CD4-positive, alpha-beta T cell (primary cell): Measurements from ENCODE around the gene DNPH1. TPM values are rescaled to one million over a fixed set of nuclear protein-coding genes. Genes with fewer than 3 reads are reported as not detected.

Source experiments
- ATAC-seq: fragments of 200-7000 bp; cut with Tn5 transposase; one replicate; pipeline ENCODE4 v1.10.0; 2022; ENCODE audit warnings: mild to moderate bottlenecking; ENCODE audit not compliant: poor library complexity
- CTCF ChIA-PET: fragments of 350-600 bp; sonication (Branson Sonifier 250); formaldehyde crosslinking; loops from one replicate; lab custom pipeline; 2021; ENCODE audit warnings: antibody characterized with exemption, inconsistent platforms; lab: Charles Lee
- POLR2A ChIA-PET: fragments of 350-600 bp; sonication (Branson Sonifier 250); formaldehyde crosslinking; loops from one replicate; lab custom pipeline; 2021; ENCODE audit warnings: antibody characterized with exemption, inconsistent platforms; lab: Charles Lee
- DNase-seq, 14 experiments: peaks; one replicate each; pipeline ENCODE4 v3.0.0-alpha.2; 2013 to 2020; ENCODE audit warnings: mixed read lengths in 2 of 14
- H3K27ac ChIP-seq, 2 donors: one replicate each; pipeline versions ENCODE4 v1.5.1 to v1.7.0; 2013; ENCODE audit warnings: low read length in 2 of 2, low read depth in 1 of 2, mild to moderate bottlenecking in 1 of 2
- H3K27me3 ChIP-seq, 2 experiments: 1 replicate in 1 of 2; 2 replicates in 1 of 2; pipeline versions ENCODE4 v1.6.1 to v1.7.0; 2013; ENCODE audit warnings: low read length in 2 of 2, control low read depth in 1 of 2, mild to moderate bottlenecking in 1 of 2, moderate library complexity in 1 of 2; ENCODE audit not compliant: insufficient read depth in 2 of 2, control insufficient read depth in 1 of 2
- H3K36me3 ChIP-seq: one replicate; pipeline ENCODE4 v1.6.1; 2013; ENCODE audit warnings: low read length, control low read depth; ENCODE audit not compliant: insufficient read depth
- H3K4me1 ChIP-seq: one replicate; pipeline ENCODE4 v1.6.1; 2013; ENCODE audit warnings: low read length, control low read depth; ENCODE audit not compliant: insufficient read depth
- H3K4me3 ChIP-seq: one replicate; pipeline ENCODE4 v1.5.1; 2013; ENCODE audit warnings: mild to moderate bottlenecking, low read length, moderate library complexity
- H3K9me3 ChIP-seq, 2 experiments: 1 replicate in 1 of 2; 2 replicates in 1 of 2; pipeline versions ENCODE4 v1.6.1 to v1.7.0; 2013; ENCODE audit warnings: low read length in 2 of 2, mild to moderate bottlenecking in 2 of 2, control low read depth in 1 of 2, moderate library complexity in 1 of 2; ENCODE audit not compliant: control insufficient read depth in 1 of 2, insufficient read depth in 1 of 2
- H3K27ac Mint-ChIP-seq: one replicate; pipeline ENCODE4 v1.8.0; 2020; ENCODE audit warnings: mixed read lengths
- H3K27me3 Mint-ChIP-seq: one replicate; pipeline ENCODE4 v1.8.0; 2021; ENCODE audit warnings: mixed read lengths
- H3K36me3 Mint-ChIP-seq: one replicate; pipeline ENCODE4 v1.8.0; 2021; ENCODE audit warnings: low read depth, mixed read lengths
- H3K4me1 Mint-ChIP-seq: one replicate; pipeline ENCODE4 v1.8.0; 2021; ENCODE audit warnings: low read depth, mixed read lengths
- H3K4me3 Mint-ChIP-seq: one replicate; pipeline ENCODE4 v1.8.0; 2020; ENCODE audit warnings: mild to moderate bottlenecking, mixed read lengths
- H3K9me3 Mint-ChIP-seq: one replicate; pipeline ENCODE4 v1.8.0; 2020; ENCODE audit warnings: mixed read lengths
- CTCF ChIP-seq: fragments of 200-600 bp; IDR thresholded peaks from one replicate; pipeline ENCODE4 v1.8.0; 2022; ENCODE audit warnings: antibody characterized with exemption, mild to moderate bottlenecking
- intact Hi-C, 2 experiments: fragments of 100-400 bp; cut with DNase I in 1 of 2; cut with micrococcal nuclease in 1 of 2; formaldehyde crosslinking; loops; one replicate each; pipeline versions ENCODE4 v1.15.1 to v1.9.0; 2023 to 2025; cut with DNase I, micrococcal nuclease
- total RNA-seq, 174 experiments: library from RNA in 2 of 174; stranded (reverse) in 2 of 174; gene quantifications; one replicate each; pipeline ENCODE4 v1.2.3 and lab custom pipeline; 2021 to 2026

Gene DNPH1
- total RNA-seq, 2 experiments from 2014 or later, result 27.3 to 30.6 TPM

DNA sequence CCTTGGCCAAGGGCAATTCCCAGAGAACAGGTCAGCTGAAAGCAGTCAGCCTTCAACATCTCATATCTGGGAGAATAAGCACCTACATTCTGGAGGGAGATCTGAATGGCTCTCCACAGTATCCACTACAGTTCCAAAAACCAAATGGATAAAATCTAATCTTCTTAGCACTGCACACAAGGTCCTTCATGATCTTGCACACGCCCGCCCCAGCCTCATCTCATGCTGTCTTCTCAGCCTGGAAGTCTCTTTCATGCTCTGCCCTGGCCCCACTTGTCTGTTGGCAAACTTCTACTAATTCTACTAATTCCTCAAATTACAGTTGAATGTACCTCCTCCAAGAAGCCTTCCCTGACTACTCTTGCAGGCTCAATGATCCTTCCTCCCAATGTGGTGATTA is 12.2 kb upstream of the DNPH1 start:
- ATAC-seq (no peak), DNase-seq (no peak)
- intact Hi-C loops, result loop anchor here in 1 of 2 experiments (10.0 kb wide), 1 partner anchor 1507 kb away; the partner anchor contains the start of gene TFEB
- Histone ChIP-seq H3K36me3 (no peaks in the 10 kb centered on the region), H3K4me1 (peaks cover 4% of the 10 kb centered on the region), H3K27me3 (peaks cover 32 to 44% of the 10 kb centered on the region in 2 experiments), H3K9me3 (no peaks in the 10 kb centered on the region), H3K27ac (no peak overlapping the region), H3K4me3 (no peak overlapping the region)
- ChIA-PET CTCF (interaction anchor here (1.0 to 1.1 kb wide), 2 partner anchors 12 to 31 kb away, joined by 3 to 5 read pairs; partner anchors contain the start of gene DNPH1), POLR2A (interaction anchor here (2.0 kb wide), 1 partner anchor 13 kb away, joined by 6 read pairs; the partner anchor contains the start of gene DNPH1)
- Mint-ChIP-seq H3K36me3 (no peaks in the 10 kb centered on the region), H3K4me1 (peaks cover under 1% of the 10 kb centered on the region), H3K9me3 (peaks cover 3% of the 10 kb centered on the region), H3K27me3 (peaks cover 26% of the 10 kb centered on the region), H3K4me3 (no peak overlapping the region), H3K27ac (no peak overlapping the region)
- TF ChIP-seq CTCF, result no peak

DNA sequence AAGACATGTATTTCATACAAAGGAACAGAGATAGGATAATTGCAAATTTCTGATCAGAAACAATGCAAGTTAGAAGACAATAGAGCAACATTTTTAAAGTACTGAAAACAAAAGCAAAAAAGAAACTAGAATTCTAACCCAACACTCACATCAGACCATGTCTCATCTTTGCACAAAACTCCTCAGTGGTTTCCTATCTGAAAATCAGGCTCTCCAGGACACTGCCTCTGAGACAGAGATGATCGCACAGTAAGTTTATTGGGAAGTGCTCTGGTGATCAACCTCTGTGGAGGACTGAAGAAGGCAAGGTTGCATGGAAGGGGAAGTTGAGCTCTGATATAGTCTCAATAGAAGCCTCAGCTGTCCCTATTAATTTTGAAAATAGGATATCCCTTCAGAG is 11.7 kb upstream of the DNPH1 start:
- H3K27me3 Mint-ChIP-seq, result peaks cover 29% of the 10 kb centered on the region
- H3K4me3 Mint-ChIP-seq, result no peak overlapping the region
- H3K36me3 Mint-ChIP-seq, result no peaks in the 10 kb centered on the region
- no peak for DNase-seq
- no peak overlapping the region for H3K4me3 ChIP-seq
- no peaks in the 10 kb centered on the region for H3K4me1 ChIP-seq
- CTCF ChIA-PET, result interaction anchor here (0.6 to 1.1 kb wide), 2 partner anchors 12 to 265 kb away, joined by 3 to 5 read pairs; partner anchors contain the start of gene DNPH1
- TF ChIP-seq CTCF, result no peak
- no peaks in the 10 kb centered on the region for H3K36me3 ChIP-seq
- H3K9me3 ChIP-seq, result no peaks in the 10 kb centered on the region
- intact Hi-C loops, result loop anchor here in 1 of 2 experiments (10.0 kb wide), 1 partner anchor 1506 kb away; the partner anchor contains the start of gene TFEB
- H3K4me1 Mint-ChIP-seq, result no peaks in the 10 kb centered on the region
- H3K27me3 ChIP-seq, result peaks cover 30 to 39% of the 10 kb centered on the region in 2 experiments
- POLR2A ChIA-PET, result interaction anchor here (2.0 kb wide), 1 partner anchor 12 kb away, joined by 6 read pairs; the partner anchor contains the start of gene DNPH1
- peaks cover 3% of the 10 kb centered on the region for H3K9me3 Mint-ChIP-seq
- no peak for ATAC-seq
- no peak overlapping the region for H3K27ac ChIP-seq
- no peak overlapping the region for H3K27ac Mint-ChIP-seq

DNA sequence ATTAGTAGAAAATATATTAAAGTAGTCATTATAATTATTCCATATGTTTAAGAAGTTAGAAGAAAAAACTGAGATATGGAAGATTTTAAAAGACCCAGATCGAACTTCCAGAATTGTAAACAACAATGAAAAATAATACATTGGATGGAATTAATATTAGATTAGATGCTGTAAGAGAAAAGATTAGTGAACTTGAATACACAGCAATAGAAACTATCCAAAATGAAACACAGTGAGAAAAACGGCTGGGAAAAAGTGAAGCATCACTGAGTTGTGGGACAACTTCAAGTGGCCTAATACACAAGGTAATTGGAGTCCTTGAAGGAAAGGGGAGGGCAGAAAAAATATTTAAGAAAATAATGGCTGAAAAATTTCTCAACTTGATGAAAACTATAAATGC is 9.8 kb upstream of the DNPH1 start:
- Histone ChIP-seq H3K27ac (no peak overlapping the region), H3K9me3 (no peaks in the 10 kb centered on the region), H3K4me1 (no peaks in the 10 kb centered on the region), H3K36me3 (no peaks in the 10 kb centered on the region), H3K27me3 (peaks cover 18 to 25% of the 10 kb centered on the region in 2 experiments), H3K4me3 (no peak overlapping the region)
- ChIA-PET POLR2A (interaction anchor here (1.7 kb wide), 1 partner anchor 10 kb away, joined by 8 read pairs; the partner anchor contains the start of gene DNPH1), CTCF (interaction anchor here (1.0 to 2.1 kb wide), 2 partner anchors 10 to 69 kb away, joined by 3 to 14 read pairs; partner anchors contain the start of genes CRIP3 and DNPH1)
- Mint-ChIP-seq H3K4me3 (no peak overlapping the region), H3K36me3 (no peaks in the 10 kb centered on the region), H3K27ac (no peak overlapping the region), H3K9me3 (peaks cover 3% of the 10 kb centered on the region), H3K27me3 (peaks cover 29% of the 10 kb centered on the region), H3K4me1 (no peaks in the 10 kb centered on the region)
- DNase-seq (no peak), ATAC-seq (no peak)
- intact Hi-C loops, result no loop called here
- TF ChIP-seq CTCF, result no peak
